ENCODE results near the gene B4GAT1. TPM values are rescaled to one million over a fixed set of nuclear protein-coding genes. Genes with fewer than 3 reads are reported as not detected.

Gene B4GAT1
- total and polyA plus RNA-seq, 2 of the 13 experiments (the other 11 are each of a cell fraction or from before 2014, with no cell fraction given): 40.4 to 109 TPM

DNA sequence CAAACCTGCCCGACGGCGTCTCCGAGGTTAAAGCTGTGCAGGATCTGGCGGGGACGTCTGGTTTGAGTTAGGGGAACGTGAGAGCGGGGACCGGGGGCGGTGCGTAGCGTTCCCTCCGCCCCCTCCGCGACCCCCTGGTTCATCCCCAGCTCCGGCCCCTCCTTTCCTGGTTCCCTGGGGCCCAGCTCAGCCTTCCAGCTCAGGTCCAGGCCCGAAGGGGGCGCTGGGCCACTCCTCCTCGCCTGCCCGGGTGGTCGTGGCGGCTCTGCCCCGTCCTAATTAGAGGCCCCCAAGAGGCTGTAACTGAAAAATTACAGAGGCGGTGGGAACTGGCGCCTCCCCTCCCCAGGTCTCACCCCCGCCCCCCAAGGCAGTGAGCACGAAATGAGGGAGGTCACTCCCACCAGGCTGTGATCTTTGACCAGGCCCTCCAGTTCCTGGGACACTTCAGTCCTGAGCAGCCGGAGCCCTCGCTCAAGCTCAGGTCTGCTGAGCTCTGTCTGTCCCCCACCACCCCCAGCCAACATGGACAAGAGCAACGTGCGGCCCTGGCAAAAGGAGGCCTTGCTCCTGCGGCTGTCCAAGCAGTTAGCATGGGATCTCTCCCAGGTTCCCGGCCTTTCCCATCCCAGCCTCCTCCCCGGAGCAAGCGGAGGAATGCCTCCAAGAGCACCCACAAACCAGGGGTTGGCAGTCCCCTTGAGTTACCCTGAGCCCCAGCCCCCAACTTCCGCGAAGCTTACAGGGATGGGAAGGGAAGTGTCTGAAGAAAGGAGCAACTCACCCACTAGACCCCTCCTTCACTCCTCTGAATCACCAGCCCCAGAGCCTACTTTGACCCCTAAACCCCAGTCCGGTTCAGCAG is 33.9 kb downstream of the B4GAT1 start (continued):
- TF ChIP-seq, protein P1, sequence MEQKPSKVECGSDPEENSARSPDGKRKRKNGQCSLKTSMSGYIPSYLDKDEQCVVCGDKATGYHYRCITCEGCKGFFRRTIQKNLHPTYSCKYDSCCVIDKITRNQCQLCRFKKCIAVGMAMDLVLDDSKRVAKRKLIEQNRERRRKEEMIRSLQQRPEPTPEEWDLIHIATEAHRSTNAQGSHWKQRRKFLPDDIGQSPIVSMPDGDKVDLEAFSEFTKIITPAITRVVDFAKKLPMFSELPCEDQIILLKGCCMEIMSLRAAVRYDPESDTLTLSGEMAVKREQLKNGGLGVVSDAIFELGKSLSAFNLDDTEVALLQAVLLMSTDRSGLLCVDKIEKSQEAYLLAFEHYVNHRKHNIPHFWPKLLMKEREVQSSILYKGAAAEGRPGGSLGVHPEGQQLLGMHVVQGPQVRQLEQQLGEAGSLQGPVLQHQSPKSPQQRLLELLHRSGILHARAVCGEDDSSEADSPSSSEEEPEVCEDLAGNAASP (CRISPR knock-in tag; IDR thresholded peaks at IDR 0.05; ENCODE audit: borderline replicate concordance): 0 out of 2 replicates have a peak, but pooled peaks have one; percentile 21
- TF ChIP-seq HNRNPK (IDR thresholded peaks at IDR 0.05; ENCODE audit: low read depth, low read length, poor library complexity, severe bottlenecking): peak; percentile 5
- TF ChIP-seq POLR2AphosphoS5 (IDR thresholded peaks at IDR 0.05; ENCODE audit: low read depth, low read length): peak; percentile 81
- TF ChIP-seq MED8 (CRISPR knock-in tag; IDR thresholded peaks at IDR 0.05; ENCODE audit: insufficient replicate concordance): no peak
- TF ChIP-seq, protein P2, sequence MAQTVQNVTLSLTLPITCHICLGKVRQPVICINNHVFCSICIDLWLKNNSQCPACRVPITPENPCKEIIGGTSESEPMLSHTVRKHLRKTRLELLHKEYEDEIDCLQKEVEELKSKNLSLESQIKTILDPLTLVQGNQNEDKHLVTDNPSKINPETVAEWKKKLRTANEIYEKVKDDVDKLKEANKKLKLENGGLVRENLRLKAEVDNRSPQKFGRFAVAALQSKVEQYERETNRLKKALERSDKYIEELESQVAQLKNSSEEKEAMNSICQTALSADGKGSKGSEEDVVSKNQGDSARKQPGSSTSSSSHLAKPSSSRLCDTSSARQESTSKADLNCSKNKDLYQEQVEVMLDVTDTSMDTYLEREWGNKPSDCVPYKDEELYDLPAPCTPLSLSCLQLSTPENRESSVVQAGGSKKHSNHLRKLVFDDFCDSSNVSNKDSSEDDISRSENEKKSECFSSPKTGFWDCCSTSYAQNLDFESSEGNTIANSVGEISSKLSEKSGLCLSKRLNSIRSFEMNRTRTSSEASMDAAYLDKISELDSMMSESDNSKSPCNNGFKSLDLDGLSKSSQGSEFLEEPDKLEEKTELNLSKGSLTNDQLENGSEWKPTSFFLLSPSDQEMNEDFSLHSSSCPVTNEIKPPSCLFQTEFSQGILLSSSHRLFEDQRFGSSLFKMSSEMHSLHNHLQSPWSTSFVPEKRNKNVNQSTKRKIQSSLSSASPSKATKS (CRISPR knock-in tag; IDR thresholded peaks at IDR 0.05): no peak
- TF ChIP-seq, protein P3, sequence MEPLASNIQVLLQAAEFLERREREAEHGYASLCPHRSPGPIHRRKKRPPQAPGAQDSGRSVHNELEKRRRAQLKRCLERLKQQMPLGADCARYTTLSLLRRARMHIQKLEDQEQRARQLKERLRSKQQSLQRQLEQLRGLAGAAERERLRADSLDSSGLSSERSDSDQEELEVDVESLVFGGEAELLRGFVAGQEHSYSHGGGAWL (CRISPR knock-in tag; IDR thresholded peaks at IDR 0.05): 0 out of 2 replicates have a peak, but pooled peaks have one; percentile 25
- TF ChIP-seq GTF3A (CRISPR knock-in tag; conservative IDR thresholded peaks at IDR 0.05): no peak
- peak; percentile 22; the same call in 1 of the 2 replicates for TF ChIP-seq NCOR1 (IDR thresholded peaks at IDR 0.05; ENCODE audit: borderline replicate concordance, low read length)
- no peak for TF ChIP-seq ZSCAN29 (CRISPR knock-in tag; conservative IDR thresholded peaks at IDR 0.05)
- TF ChIP-seq, protein P4, sequence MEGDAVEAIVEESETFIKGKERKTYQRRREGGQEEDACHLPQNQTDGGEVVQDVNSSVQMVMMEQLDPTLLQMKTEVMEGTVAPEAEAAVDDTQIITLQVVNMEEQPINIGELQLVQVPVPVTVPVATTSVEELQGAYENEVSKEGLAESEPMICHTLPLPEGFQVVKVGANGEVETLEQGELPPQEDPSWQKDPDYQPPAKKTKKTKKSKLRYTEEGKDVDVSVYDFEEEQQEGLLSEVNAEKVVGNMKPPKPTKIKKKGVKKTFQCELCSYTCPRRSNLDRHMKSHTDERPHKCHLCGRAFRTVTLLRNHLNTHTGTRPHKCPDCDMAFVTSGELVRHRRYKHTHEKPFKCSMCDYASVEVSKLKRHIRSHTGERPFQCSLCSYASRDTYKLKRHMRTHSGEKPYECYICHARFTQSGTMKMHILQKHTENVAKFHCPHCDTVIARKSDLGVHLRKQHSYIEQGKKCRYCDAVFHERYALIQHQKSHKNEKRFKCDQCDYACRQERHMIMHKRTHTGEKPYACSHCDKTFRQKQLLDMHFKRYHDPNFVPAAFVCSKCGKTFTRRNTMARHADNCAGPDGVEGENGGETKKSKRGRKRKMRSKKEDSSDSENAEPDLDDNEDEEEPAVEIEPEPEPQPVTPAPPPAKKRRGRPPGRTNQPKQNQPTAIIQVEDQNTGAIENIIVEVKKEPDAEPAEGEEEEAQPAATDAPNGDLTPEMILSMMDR (CRISPR knock-in tag; IDR thresholded peaks at IDR 0.05): peak; percentile 68
- TF ChIP-seq SPEN (CRISPR knock-in tag; IDR thresholded peaks at IDR 0.05; ENCODE audit: low read depth): peak; percentile 76; the same call in 1 of the 2 replicates
- TF ChIP-seq ZNF331 (CRISPR knock-in tag; IDR thresholded peaks at IDR 0.05): peak; percentile 29; the same call in 1 of the 2 replicates
- TF ChIP-seq, protein P5, sequence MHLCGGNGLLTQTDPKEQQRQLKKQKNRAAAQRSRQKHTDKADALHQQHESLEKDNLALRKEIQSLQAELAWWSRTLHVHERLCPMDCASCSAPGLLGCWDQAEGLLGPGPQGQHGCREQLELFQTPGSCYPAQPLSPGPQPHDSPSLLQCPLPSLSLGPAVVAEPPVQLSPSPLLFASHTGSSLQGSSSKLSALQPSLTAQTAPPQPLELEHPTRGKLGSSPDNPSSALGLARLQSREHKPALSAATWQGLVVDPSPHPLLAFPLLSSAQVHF (CRISPR knock-in tag; IDR thresholded peaks at IDR 0.05): no peak
- TF ChIP-seq ZNF121 (CRISPR knock-in tag; IDR thresholded peaks at IDR 0.05): peak; percentile 19; the same call in 1 of the 2 replicates
- TF ChIP-seq, protein P6, sequence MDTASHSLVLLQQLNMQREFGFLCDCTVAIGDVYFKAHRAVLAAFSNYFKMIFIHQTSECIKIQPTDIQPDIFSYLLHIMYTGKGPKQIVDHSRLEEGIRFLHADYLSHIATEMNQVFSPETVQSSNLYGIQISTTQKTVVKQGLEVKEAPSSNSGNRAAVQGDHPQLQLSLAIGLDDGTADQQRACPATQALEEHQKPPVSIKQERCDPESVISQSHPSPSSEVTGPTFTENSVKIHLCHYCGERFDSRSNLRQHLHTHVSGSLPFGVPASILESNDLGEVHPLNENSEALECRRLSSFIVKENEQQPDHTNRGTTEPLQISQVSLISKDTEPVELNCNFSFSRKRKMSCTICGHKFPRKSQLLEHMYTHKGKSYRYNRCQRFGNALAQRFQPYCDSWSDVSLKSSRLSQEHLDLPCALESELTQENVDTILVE (CRISPR knock-in tag; IDR thresholded peaks at IDR 0.05): no peak
- no peak for TF ChIP-seq AGO1 (IDR thresholded peaks at IDR 0.05; ENCODE audit: low read depth, low read length, poor library complexity, severe bottlenecking)
- TF ChIP-seq RBAK (CRISPR knock-in tag; IDR thresholded peaks at IDR 0.05): no peak
